Left ventricle myocardium inferior (tissue), 1 donor: ENCODE measurements around the gene GNG10. TPM values are rescaled to one million over a fixed set of nuclear protein-coding genes. Genes with fewer than 3 reads are reported as not detected.

Experiments used
- DNase-seq: peaks from one replicate; pipeline ENCODE4 v3.0.0-alpha.2; 2020
- H3K27ac ChIP-seq: fragments of 200-600 bp; replicated peaks from 2 replicates; pipeline ENCODE4 v1.8.0; 2021
- H3K27me3 ChIP-seq: fragments of 200-600 bp; 2 replicates; pipeline ENCODE4 v1.8.0; 2021; ENCODE audit warnings: low read depth
- H3K36me3 ChIP-seq: fragments of 200-600 bp; 2 replicates; pipeline ENCODE4 v1.8.0; 2021
- H3K4me1 ChIP-seq: fragments of 200-600 bp; 2 replicates; pipeline ENCODE4 v1.8.0; 2021
- H3K4me3 ChIP-seq: fragments of 200-600 bp; 2 replicates; pipeline ENCODE4 v1.8.0; 2021; ENCODE audit warnings: mild to moderate bottlenecking, moderate library complexity
- H3K9me3 ChIP-seq: fragments of 200-600 bp; replicated peaks from 2 replicates; pipeline ENCODE4 v1.8.0; 2021
- CTCF ChIP-seq: fragments of 200-600 bp; IDR thresholded peaks from 2 replicates; pipeline ENCODE4 v1.8.0; 2021; ENCODE audit warnings: antibody characterized with exemption, mild to moderate bottlenecking, borderline replicate concordance
- intact Hi-C: fragments of 100-400 bp; cut with micrococcal nuclease; formaldehyde crosslinking; loops from one replicate; pipeline ENCODE4 v1.11.0; 2022
- total RNA-seq: library from RNA; stranded (reverse); fragmentation: NEBNext Ultra II Directional; extraction: Animal tissue kit (Norgen Biotek cat#: 25700); gene quantifications from one replicate; pipeline ENCODE4 v1.2.1, GENCODE V29; 2021
- donor health status: DM: no; HTN: yes; CAD: no; lungs with severe emphysema.

The GNG10 gene
- total RNA-seq, 1 donor from 2014 or later: 27.4 TPM

- Histone ChIP-seq H3K27me3 (no peaks in the 10 kb centered on the region), H3K4me3 (no peak overlapping the region), H3K36me3 (peaks cover 29% of the 10 kb centered on the region), H3K4me1 (peaks cover under 1% of the 10 kb centered on the region), H3K9me3 (no peaks in the 10 kb centered on the region), H3K27ac (no peak overlapping the region)
- no peak for TF ChIP-seq CTCF
- intact Hi-C loops: no loop called here
- no peak for DNase-seq
Observed at GRCh38 chr9:111644195-111644772, 17.1 kb upstream of the GNG10 start.

GRCh38 chr9:111645806-111646205 is 15.6 kb upstream of the GNG10 start:
- DNase-seq: no peak
- Histone ChIP-seq H3K9me3 (no peaks in the 10 kb centered on the region), H3K27me3 (no peaks in the 10 kb centered on the region), H3K27ac (no peak overlapping the region), H3K4me1 (no peaks in the 10 kb centered on the region), H3K36me3 (peaks cover 44% of the 10 kb centered on the region), H3K4me3 (no peak overlapping the region)
- intact Hi-C loops: no loop called here
- TF ChIP-seq CTCF: no peak

- H3K4me1 ChIP-seq: no peaks in the 10 kb centered on the region
- no peak overlapping the region for H3K27ac ChIP-seq
- no peak overlapping the region for H3K4me3 ChIP-seq
- intact Hi-C loops: no loop called here
- no peak for DNase-seq
- peaks cover 44% of the 10 kb centered on the region for H3K36me3 ChIP-seq
- no peaks in the 10 kb centered on the region for H3K9me3 ChIP-seq
- H3K27me3 ChIP-seq: no peaks in the 10 kb centered on the region
- TF ChIP-seq CTCF: no peak
Observed at GRCh38 chr9:111646417-111646816, 15.0 kb upstream of the GNG10 start.

GRCh38 chr9:111648066-111648465 is 13.3 kb upstream of the GNG10 start:
- DNase-seq: no peak
- H3K9me3 ChIP-seq: no peaks in the 10 kb centered on the region
- no peak overlapping the region for H3K27ac ChIP-seq
- peaks cover 42% of the 10 kb centered on the region for H3K36me3 ChIP-seq
- intact Hi-C loops: no loop called here
- TF ChIP-seq CTCF: no peak
- no peaks in the 10 kb centered on the region for H3K27me3 ChIP-seq
- H3K4me3 ChIP-seq: no peak overlapping the region
- H3K4me1 ChIP-seq: no peaks in the 10 kb centered on the region

- Histone ChIP-seq H3K4me3 (no peak overlapping the region), H3K36me3 (peaks cover 48% of the 10 kb centered on the region), H3K4me1 (no peaks in the 10 kb centered on the region), H3K27me3 (no peaks in the 10 kb centered on the region), H3K27ac (no peak overlapping the region), H3K9me3 (no peaks in the 10 kb centered on the region)
- DNase-seq: no peak
- intact Hi-C loops: no loop called here
- TF ChIP-seq CTCF: no peak
Observed at GRCh38 chr9:111649016-111649415, 12.4 kb upstream of the GNG10 start.
